Measurements from ENCODE around the gene KLHDC7B.

DNA sequence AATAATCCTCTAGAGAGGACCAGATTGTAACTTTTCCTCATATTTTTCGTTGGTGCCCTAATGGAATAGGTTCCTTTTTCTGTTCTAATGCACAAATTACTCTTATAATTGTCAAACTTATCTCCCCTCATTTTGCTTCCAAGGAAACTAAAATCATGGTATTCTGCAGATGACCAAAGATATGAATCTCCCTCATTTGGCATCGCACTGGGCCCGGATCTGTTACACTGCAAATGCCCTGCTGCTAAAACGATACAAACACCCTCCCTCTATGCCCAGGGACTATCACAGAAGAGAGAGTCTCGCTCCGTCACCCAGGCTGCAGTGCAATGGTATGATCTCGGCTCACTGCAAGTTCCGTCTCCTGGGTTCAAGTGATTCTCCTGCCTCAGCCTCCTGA lies 7.6 kb downstream of the KLHDC7B start:
- TF ChIP-seq SUZ12 (IDR thresholded peaks at IDR 0.05; ENCODE audit: extremely low read depth, insufficient read depth, insufficient read length) (no peak), YY1 (IDR thresholded peaks at IDR 0.05; ENCODE audit: insufficient read depth, insufficient read length) (no peak)
